ENCODE results near the gene RPGRIP1L.

Gene RPGRIP1L

DNA sequence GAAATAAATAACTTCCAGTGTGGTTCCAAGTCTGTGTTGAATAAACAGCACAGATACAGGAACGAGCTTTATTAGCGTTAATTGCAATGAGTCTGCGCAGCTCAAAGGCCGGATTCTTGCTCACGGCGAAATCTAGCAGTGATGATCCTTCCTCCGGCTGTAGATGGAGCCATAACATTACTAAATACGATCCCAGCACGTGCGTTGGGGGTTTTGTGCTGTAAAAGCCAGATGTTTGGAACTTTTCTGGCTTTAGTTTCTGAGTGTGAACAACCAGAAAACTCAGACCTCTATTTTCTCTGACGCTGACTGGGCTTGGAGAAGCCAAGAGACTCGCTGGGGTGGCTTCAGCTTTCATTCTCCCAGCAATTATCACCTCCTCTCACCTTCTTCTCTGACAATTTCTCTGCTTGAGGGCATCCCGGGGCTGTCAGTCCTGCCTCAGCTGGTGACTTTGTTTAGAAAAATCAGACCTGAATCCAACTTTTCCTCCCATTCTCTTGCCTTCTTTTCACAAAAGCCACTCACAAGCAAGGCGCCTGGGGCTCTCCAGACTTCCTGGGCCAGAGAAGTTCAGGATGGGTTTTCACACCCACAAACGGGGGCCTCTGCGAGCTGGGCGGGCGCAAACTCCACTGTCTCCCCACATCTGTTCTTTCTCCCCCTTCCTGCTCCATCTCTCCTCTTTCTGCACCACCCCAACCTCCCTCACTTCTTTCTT, 153.5 kb downstream of the RPGRIP1L start:
- DNase-seq (ENCODE audit: low read depth in 2 of 2) = peak in 1 of 2 donors; percentile 9
